ENCODE results near the gene LRRC3.
"Not testable (repeated sequence)": the region's sequence is repeated elsewhere in the genome, so short reads cannot be mapped to it uniquely, and the experiment has no call there.

LRRC3 gene, protein sequence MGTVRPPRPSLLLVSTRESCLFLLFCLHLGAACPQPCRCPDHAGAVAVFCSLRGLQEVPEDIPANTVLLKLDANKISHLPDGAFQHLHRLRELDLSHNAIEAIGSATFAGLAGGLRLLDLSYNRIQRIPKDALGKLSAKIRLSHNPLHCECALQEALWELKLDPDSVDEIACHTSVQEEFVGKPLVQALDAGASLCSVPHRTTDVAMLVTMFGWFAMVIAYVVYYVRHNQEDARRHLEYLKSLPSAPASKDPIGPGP

DNA sequence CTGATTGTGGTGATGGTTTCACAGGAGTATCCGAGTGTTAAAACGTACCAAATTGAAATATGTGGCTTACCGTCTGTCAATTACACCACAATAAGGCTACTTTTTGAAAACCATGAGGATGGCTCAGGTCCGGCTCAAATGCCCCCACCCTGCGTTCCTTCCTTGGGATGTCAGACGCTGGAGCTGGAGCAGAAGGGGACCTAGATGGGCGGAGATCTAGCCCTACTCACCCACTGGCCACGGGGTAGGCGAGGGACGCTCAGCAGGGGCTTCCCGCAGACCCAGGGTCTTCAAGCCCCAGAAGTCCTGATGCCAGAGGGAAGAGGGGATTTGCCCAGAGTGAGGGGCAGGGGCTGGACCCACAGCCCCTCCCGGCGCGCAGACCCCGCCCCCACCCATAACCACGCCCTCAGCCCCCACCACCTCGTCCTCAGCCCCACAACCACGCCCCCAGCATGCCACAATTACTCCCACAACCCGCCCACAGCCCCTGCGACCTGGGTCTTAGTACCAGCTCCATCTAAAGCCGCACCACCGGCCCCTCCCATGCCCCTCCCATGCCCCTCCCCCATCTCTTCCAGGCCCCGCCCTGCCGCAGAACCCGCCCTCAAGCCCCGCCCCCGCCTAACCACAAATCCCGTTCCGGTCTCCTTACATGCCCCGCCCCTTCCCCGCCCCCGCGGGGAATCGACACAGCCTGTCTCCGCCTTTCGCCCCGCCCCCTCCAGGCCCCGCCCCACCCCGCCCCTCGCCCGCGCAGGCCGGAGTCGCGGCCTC lies at the start of gene LRRC3:
Gene LRRC3, plus strand, starts transcription at position 764 of the 777 bp plus-strand sequence. CDS start 1,135 bp downstream, outside the sequence.
- peak; percentile 42 to 55 for DNase-seq (ENCODE audit: low read depth in 2 of 2)

DNA sequence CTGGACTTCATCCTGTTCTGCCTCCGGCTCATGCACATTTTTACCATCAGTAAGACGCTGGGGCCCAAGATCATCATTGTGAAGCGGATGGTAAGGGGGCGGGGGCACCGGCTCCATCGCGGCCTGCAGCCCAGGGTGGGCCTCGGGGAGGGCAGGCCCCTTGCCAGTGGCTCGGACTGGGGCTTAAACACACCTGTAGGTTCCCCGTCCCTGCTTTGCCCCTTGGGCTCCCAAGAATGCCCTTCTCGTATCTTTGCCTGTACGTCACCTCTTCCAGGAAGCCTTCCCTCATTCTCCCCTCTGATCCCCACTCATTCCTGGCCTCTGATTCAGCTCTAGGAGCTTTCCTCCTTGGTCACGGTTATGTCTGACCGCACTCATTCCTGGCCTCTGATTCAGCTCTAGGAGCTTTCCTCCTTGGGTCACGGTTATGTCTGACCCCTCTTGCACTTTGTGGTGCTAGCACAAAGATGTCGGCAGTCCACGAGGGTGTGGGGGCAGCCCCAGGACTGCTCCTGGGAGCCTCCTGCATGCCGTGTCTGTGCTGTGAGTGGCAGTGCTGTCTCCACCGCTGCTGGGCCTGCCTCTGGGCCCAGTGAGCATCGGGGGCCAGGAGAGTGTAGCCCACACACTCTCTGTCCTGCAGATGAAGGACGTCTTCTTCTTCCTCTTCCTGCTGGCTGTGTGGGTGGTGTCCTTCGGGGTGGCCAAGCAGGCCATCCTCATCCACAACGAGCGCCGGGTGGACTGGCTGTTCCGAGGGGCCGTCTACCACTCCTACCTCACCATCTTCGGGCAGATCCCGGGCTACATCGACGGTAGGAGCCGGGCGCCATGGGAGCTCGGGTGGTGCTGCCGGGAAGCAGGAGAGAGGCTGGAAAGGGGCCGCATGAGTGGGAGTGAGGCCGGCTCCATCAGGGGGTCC lies 49.1 kb upstream of the LRRC3 start:
- no peak for DNase-seq (ENCODE audit: low read depth in 2 of 2)

DNA sequence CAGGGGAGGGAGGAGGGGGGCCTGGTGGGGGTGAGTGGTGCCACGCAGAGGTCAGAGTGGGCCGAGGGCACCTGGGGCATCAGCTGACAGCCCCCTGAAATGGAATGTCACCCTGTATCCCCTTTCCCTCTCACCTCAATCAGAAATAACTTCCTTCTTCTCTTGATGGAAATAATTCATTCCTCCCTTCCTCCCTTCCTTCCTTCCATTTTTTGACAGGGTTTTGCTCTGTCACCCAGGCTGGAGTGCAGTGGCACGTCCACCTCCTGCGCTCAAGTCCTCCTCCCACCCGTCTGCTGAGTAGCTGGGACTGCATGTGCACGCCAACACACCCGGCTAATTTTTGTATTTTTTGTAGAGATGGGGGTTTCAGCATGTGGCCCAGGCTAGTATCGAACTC lies 48.4 kb upstream of the LRRC3 start:
- no peak for DNase-seq (ENCODE audit: low read depth in 2 of 2)

DNA sequence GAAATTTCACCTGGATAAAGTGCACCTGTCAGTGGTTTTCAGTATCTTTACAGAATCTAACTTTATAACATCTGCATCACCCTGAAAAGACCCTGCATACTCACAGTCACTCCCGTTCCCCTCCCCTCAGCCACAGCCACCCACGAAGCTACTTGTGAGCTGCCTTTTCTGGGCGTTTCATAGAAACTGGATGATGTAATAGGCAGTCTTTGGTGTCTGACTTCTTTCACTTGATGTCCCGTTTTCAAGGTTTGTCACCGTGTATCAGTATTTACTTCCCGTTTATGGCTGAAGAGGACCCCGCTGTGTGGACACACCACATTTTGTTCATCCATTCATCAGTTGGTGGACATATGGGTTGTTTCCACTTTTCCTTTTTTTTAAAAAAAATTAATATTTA lies 47.8 kb upstream of the LRRC3 start:
- no peak for DNase-seq (ENCODE audit: low read depth in 2 of 2)

DNA sequence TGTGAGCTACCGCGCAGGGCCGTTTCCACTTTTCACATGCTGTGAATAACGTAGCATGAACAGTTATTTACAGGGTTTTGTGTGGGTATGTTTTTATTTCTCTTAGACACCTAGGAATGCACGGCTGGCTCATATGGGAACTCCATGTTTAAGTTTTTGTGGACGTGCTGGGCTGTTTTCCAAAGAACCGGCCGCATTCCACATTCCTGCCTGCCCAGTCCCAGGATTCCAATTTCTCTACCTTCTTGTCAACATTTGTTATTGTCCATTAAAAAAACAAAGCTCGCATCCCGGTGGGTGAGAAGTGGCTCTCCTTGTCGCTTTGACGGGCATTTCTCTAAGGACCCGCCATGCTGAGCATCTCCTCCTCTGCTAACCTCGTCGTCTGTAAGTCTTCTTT lies 47.1 kb upstream of the LRRC3 start:
- no peak for DNase-seq (ENCODE audit: low read depth in 2 of 2)

DNA sequence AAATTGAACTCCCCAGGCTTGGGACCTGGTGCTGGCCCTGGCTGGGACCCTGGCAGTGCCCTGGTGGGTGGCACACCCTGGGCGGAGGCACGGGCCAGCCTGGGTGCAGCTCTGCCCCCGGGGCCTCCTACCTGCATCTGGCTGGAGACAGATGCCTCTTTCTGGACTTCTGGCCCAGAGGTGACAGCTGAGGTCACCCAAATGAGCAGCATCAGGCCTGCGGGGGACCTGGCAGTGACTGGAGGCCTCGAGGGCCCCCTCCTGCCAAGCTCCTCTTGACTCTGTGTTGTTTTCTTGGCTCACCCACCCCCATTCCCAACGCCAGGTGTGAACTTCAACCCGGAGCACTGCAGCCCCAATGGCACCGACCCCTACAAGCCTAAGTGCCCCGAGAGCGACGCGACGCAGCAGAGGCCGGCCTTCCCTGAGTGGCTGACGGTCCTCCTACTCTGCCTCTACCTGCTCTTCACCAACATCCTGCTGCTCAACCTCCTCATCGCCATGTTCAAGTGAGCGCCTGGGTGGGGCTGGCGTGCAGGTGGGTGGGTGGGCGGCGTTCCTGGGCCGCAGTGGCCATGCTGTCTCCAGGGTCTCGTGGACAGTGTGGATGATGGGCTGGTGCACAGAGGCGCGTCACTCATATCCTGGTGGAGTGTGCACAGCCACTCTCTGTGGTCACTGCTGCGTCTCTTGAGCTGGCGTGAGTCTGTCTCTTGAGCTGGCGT lies 41.6 kb upstream of the LRRC3 start:
- DNase-seq (ENCODE audit: low read depth in 2 of 2): no peak

DNA sequence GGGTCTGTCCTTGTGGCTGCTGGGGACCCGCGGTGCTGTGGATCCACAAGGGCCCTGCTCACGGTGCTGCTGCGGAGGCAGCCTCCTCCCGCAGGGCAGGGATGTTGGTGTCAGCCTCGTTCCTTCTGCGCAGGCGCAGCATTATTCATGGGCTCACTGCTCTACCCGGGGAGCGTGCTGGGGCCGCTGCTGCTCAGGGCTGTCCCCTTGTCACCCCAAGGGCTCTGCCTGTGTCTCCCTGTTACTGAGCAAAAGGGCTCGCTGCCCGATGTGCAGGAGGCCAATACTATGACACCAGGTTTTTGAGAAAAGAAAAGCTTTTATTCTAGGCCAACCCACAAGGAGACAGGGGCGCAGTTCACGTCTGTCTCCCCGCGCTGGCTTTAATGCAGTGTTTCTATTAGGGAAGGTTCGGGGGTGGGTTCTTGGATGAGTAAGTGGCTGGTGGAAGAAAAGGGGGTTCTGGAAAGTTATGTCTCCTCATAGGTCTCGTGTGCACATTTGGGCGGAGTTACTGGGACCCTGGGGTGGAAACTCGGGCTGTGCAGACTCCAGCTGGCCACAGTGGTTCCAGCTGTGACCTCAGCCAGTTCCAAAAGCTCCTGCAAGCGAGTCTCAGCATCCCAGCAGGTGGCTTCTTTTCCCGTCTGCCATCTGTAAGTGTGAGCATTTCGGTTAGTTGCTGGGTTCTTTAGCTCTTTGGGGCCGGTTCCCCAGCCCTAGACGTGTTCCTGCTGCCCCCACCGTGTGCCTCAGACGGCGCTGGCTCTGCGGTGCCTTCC lies 40.8 kb upstream of the LRRC3 start:
- no peak for DNase-seq (ENCODE audit: low read depth in 2 of 2)

DNA sequence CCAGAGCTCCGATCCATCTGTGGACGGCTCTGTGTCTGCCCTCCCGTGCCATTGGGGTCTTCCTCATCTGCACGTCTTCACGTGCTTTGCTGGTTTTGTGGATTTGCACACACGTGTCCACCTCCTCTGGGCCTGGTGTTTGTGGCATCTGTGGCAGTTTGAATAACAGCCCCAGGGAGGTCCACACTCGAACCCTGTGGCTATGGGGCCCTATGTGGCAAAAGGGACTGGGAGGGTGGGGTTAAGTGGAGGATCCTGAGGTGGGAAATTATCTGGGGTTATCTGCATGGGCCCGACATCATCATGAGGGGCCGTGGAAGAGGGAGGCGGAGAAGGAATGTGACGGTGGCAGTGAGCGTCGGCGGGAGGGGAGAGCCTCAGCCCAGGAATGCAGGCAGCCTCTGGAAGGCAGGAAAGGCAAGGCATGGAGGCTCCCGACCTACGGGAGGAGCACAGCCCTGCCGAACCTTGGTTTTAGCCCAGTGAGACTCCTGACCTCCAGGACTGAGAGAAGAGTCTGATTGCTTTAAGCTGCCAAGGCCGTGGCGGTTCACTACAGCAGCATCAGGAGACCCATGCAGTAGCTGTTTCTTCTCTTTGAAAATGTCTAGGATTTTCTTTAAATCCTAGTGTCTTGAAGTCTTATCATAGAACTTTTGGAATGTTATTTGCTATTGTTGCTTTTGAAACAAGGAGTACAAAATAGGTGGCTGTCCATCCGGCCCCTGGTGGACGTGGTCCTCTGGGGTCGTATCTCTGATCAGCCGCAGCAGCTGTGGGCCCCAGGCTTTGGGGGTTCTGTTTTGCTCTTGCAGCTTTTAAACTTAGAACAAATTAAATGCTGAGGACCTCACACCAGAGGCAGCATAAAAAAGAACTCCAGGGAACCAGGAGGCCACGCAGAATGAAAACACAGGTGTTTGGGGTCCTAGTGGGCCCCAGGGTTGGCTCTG lies 40.0 kb upstream of the LRRC3 start:
- DNase-seq (ENCODE audit: low read depth in 2 of 2): no peak

DNA sequence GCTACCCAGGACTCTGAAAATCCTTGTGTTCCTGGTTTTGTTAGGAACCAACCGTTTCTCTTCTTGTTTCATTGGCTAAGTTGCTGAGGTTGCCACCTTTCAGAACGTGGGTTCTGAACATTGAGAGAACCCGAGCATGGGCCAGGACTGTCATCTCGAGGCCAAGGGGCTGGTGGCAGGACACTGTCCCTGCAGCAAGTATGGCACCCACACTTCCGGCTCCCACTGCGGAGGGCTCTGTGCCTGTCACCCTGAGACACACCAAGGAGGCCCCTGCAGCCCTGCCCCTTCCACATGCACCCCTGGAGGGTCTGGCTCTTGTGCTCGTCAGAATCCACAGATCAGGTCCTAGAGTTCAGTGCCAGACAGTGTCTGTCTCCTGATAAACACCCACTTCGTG lies 39.1 kb upstream of the LRRC3 start:
- no peak for DNase-seq (ENCODE audit: low read depth in 2 of 2)

DNA sequence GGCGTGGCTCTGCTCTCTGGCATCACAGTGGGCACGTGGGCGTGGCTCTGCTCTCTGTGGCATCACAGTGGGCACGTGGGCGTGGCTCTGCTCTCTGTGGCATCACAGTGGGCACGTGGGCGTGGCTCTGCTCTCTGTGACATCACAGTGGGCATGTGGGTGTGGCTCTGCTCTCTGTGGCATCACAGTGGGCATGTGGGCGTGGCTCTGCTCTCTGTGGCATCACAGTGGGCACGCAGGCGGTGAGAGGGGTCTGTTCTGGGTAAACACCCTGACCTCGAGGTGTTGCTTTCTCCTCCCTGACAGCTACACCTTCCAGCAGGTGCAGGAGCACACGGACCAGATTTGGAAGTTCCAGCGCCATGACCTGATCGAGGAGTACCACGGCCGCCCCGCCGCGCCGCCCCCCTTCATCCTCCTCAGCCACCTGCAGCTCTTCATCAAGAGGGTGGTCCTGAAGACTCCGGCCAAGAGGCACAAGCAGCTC lies 37.6 kb upstream of the LRRC3 start:
- not testable (repeated sequence) for DNase-seq (ENCODE audit: low read depth in 2 of 2)

DNA sequence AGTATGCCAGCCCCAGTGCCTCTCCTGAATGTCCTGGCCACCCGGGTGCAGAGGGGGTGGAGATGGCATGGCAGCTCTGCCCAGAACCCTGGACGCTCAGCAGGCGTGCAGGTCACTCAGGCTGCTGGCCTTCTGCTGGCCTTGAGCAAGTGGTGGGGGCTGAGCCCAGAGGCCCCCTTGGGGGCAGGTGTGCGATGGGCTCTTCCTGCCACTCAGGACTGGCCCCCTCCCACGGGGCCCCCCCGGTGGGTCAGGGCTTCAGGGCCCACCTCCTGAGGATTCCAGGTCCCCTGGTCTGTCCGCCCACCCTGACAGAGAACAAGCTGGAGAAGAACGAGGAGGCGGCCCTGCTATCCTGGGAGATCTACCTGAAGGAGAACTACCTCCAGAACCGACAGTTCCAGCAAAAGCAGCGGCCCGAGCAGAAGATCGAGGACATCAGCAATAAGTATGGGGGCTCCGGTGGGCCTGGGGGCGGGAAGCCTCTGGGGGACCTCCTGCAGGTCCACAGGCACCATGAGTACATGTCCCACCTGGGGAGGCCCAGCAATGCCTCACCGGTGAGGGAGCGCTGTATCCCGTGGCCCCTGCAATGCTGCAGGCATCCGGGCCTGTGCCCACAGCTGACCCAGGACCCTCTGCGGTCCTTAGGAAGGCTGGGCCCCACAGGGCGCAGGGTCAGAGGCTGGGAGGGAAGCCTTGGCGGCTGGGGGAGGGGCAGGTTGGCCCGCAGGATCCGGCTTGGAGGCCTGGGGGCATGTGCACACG lies 37.0 kb upstream of the LRRC3 start:
- DNase-seq (ENCODE audit: low read depth in 2 of 2): no peak

DNA sequence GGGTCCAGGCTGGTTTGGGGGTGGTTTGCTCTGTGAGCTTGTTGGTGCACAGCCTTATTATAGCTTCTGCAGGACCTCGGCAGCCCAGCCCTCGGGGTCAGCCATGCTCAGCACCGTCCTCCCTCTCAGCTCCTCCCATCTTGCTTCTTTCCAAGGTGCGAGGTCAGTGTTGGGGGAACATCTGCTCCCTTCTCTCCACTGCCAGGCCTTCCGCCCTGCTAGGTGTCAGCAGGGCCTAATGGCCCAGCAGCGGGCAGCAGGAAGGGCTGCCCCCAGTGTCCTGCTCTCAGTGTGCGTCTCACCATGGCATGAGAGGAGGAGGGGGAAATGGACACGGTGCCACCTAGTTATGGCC lies 36.5 kb upstream of the LRRC3 start:
- DNase-seq (ENCODE audit: low read depth in 2 of 2): no peak

DNA sequence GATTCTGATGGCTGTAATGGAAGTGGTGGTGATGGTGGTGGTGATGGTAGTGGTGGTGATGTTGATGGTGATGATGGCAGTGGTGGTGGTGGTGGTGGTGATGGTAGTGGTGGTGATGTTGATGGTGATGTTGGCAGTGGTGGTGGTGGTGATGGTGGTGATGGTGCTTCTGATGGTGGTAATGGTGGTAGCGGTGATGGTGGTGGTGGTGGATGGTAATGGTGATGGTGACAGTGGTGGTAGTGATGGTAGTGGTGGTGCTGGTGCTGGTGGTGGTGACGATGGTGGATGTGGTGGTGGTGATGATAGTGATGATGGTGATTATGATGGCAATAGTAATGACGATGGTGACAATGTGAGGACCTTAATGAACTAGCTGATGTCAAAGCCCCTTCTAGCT lies 35.6 kb upstream of the LRRC3 start:
- DNase-seq (ENCODE audit: low read depth in 2 of 2): no peak

DNA sequence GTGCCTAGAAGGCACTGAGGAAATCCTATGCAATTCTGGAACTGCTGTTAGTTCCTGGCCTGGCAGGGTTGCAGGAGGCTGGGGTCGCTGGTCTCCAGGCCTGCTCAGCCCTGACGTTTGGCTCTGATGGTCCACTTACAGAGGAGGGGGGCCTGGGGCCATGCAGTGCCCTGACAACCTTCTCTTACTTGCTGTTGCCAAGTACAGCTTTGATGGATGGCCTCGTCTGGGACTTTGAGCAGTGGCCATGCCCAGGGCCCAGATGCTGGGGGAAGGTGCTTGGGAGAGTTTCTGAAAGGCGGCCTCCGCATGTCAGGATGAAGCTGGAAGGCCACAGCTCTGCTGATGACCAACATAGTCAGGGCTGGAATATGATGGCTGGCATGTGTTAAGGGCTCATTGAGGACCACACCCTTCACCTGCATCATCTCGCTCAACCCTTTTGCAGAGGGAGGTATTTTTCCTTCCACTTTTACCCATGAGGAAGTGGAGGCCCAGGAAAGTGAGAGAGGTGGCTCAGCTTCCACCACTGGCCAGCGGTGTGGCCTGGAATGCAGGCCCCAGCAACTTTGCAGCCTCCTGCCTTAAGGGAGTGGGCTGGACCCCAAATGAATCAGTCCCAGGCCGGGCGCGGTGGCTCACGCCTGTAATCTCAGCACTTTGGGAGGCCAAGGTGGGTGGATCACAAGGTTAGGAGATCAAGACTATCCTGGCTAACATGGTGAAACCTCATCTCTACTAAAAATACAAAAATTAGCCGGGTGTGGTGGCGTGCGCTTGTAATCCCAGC lies 34.7 kb upstream of the LRRC3 start:
- DNase-seq (ENCODE audit: low read depth in 2 of 2): no peak

DNA sequence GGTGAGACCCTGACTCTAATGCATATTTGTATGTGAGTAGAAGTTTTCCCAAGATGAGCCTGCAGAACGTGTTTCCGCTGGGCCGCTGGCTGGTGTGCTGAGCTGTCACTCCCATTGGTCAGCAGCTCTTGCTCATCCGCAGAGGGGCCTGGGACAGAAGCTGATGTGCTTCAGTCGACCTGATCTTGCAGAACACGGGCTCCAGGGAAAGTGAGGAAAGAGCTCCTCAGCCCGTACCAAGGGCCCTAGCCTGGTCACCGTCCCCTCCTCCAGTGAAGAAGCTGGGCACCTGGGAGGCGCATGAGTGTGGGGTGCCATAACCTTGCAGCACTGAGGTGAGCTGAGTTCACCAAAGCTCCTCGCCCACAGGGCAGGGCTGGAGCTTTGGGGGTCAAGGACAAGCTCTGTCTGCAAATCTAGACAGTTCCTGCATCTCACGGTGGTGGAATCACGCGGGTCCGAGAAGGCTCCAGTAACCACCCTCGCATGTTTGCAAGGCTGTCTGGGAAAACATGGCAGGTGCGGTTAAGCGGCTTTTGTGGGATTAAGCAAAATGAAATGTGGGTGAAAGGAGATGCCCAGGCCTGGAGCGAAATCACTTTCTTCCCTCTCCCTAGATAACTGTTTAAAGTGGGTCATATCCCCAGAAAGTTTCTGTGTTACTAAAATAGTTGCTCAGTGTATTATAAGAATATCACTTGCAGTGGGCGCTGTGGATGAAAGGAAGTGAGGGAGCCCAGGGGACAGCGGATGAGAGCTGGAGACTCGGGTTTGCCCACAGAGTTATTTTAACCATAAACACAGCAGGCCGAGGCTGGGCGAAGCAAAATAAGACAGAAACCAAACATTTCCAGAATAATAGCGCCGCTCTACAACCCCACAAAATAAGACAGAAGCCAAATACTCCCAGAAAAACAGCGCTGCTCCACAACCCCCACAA lies 33.1 kb upstream of the LRRC3 start:
- no peak for DNase-seq (ENCODE audit: low read depth in 2 of 2)

DNA sequence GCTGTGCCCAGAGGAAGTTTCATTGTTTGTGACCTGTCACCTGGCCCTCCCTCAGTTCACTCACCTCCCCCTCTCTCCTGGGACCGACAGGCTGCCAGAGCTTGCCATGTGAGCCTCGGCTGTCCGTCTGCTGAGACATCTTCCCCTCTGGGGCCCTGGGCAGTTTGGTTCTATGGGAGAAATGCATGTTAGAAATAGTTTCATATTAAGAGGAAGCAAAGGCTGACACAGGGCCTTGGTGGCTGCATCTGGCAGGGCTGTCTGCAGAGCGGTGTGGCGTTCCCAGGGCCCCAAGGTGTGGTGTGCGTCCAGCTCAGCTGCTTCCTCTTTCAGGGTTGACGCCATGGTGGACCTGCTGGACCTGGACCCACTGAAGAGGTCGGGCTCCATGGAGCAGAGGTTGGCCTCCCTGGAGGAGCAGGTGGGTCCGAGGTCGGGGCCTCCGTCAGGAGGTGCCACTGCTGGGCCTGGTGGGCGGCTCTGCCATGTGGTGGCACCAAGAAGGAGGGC lies 31.9 kb upstream of the LRRC3 start:
- no peak for DNase-seq (ENCODE audit: low read depth in 2 of 2)
